ENCODE data around the gene TMEM108.

GRCh38 chr3:133367403-133367802 is 329.2 kb downstream of the TMEM108 start:
- TF ChIP-seq RFX5 (IDR thresholded peaks at IDR 0.05; ENCODE audit: low read length), result no peak
- no peak for TF ChIP-seq REST (IDR thresholded peaks at IDR 0.05; ENCODE audit: low read depth, low read length)
- no peak for TF ChIP-seq TAF1 (IDR thresholded peaks at IDR 0.05; ENCODE audit: borderline replicate concordance, low read depth, low read length)

Data from SK-N-SH (cell line).